Measurements from ENCODE around the gene RBM15. TPM values are rescaled to one million over a fixed set of nuclear protein-coding genes. Genes with fewer than 3 reads are reported as not detected.

RBM15 gene, protein sequence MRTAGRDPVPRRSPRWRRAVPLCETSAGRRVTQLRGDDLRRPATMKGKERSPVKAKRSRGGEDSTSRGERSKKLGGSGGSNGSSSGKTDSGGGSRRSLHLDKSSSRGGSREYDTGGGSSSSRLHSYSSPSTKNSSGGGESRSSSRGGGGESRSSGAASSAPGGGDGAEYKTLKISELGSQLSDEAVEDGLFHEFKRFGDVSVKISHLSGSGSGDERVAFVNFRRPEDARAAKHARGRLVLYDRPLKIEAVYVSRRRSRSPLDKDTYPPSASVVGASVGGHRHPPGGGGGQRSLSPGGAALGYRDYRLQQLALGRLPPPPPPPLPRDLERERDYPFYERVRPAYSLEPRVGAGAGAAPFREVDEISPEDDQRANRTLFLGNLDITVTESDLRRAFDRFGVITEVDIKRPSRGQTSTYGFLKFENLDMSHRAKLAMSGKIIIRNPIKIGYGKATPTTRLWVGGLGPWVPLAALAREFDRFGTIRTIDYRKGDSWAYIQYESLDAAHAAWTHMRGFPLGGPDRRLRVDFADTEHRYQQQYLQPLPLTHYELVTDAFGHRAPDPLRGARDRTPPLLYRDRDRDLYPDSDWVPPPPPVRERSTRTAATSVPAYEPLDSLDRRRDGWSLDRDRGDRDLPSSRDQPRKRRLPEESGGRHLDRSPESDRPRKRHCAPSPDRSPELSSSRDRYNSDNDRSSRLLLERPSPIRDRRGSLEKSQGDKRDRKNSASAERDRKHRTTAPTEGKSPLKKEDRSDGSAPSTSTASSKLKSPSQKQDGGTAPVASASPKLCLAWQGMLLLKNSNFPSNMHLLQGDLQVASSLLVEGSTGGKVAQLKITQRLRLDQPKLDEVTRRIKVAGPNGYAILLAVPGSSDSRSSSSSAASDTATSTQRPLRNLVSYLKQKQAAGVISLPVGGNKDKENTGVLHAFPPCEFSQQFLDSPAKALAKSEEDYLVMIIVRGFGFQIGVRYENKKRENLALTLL
- total RNA-seq, result 26.9 and 36.0 TPM in 2 replicates

GRCh38 chr1:110338886-110339406, at the start of gene RBM15:
RBM15 (plus strand) TSS chr1:110339377; CDS start chr1:110339406, 29 bp downstream.
- peak; percentile 100 for DNase-seq (ENCODE audit: low read depth)

DNA sequence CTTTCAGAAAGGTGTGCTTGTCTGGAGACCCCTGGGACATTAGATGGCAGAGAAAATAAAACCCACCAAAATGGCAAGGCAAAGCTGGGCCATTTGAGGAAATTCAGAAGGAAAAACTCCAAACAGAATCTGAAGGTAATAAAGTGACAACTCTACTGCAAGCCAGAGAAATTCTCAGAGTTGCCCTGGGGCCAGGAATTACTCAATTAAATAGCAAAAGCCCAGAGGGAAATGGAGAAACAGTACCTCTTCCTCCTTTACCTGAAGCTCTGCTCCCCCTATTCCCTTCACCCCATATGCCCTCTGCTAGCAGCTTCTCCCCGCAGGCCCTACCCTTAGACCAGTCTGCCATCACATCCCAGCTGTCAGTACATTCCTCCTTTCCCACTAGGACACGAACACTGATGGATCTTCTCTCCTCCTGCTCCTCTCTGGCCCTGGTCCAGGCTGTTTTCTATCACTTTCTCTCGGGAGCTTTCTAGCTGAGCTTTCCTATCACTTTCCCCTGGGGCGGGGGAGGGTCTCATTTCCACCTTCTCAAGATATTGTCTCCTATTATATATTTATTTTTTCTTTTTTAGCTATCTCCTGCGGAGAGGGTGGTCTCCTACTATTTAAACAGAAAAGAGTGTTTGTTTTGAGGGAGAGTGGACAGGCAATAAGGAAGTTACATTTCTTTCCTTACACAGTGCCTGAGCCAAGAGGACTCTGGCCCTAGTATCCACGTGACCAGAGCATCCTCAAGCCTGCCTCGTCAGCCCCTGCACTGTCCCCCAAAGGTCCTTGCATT, 47.7 kb upstream of the RBM15 start:
- peak; percentile 25 for DNase-seq (ENCODE audit: low read depth)

DNA sequence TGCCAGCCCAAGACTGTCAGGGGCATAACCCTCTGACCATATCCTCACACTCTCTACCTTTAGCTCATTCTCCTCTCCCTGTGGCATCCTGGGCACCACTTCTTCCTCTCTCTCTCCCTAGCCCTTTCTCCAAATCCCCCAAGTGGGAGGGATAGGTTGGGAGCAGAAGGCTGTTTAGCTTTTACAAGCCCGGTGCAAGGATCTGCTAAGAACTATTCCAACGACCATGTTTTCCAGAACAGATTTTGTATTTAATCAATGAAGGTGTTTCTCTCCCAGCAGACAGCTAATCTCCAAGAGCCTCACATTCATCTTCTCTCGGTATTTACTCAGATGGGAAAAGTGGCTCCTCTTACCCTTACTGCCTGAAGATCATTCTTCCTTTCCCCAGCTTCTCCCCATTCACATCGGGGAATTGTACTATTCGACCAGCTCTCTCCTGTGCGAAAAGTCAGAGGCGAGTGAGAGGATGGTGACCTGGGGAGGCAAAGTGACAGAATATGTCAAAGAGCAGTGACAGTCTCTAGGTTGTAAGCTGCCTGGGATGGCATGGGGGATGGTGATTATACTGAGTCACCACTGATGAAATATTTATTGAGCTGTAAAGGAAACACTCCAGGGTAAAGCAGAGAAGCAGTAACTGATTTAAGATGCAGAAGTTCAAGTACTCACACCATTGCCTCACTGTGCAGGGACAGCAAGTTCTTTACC, 47.0 kb upstream of the RBM15 start:
- DNase-seq (ENCODE audit: low read depth), result peak; percentile 79

DNA sequence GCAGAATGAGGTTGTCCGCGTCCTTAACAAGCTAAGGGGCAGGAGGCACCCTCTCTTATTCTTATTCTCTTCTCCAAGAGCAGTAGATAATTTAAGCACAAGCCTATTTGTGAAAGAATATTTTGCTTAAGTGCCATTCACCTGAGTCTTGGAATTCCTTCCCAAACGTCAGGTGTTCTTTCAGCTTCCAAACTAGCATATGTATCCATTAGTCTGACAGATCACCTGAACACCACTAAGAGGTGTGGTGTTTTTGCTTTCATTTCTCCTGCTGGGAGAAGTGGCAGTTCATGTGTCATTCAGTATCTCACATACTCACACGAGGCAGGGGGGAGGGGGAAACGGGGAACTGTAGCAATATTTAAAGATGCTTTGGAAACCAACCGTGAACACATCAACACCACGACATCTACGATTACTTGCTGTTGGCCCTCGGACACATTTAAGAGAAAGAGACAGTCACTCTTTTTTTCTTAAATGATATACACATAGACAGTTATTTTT, 45.5 kb upstream of the RBM15 start:
- no peak for DNase-seq (ENCODE audit: low read depth)

DNA sequence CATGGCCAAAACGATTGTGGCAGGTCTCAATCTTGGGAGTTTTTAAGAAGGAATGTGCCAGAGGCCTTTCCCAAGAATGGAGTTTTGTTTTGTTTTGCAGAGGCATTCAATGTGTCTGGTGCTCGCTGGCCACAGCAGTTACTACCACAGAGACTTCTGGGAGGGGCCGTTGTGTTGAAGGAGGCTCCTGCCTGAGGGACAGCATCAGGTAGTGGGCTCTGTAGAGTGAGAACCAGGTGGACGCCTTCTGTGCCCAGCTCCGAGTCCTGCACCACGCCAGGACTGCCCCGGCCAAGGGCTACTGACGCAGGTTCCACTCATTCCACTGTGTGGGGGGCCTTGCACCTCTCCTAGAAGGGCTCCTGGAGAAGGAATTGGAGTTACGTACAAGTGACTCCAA, 44.9 kb upstream of the RBM15 start:
- no peak for DNase-seq (ENCODE audit: low read depth)

DNA sequence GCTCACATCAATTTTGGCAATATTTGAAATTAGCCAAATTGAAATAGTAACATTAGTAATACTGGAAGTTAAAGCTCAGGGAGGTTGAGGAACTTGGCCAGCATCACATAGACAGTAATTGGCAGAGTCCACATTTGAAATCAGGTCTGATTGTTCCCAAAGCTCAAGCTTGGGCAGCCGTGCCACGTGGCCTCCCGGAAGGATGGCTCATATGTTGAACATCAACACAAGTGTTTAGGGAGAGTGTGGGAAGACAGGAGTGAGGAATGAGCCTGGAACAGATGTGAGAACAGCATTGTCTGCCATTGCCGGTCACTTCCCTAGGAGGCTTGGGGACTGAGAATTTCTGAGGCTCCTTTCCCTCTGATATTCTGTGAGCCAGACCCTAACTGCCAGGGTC, 40.2 kb upstream of the RBM15 start:
- no peak for DNase-seq (ENCODE audit: low read depth)

DNA sequence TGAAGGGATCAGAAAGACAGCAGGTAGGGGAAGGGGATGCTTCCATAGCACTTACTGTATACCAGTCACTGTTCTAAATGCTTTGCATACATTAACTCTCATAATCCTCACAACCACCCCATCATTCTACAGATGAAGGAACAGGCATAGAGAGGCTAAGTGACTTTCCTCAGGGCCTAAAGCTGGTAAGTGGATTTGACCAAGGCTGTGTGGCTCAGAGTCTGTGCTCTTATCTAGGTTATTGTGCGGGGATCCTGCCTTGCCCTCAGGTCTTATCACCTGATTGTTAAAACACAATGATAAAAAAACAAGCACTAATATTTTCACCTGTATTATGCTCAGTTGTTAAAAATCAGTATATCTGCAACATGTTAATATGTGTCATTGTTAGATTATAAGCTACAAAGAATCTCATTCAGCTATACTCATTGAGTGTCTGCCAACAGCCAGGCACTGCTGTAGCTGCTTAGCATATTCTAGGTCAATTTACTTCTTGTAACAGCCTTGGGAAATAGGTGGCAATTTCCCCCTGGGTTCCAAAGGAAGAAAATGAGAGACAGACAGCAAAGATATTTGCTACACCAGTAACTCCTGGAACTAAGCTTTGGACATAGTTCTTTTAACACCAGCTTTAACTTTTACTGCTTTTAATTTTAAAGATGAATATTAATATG, 38.6 kb upstream of the RBM15 start:
- no peak for DNase-seq (ENCODE audit: low read depth)

GRCh38 chr1:110302836-110303235, 36.3 kb upstream of the RBM15 start:
- DNase-seq (ENCODE audit: low read depth), result no peak

GRCh38 chr1:110305900-110306420, 33.2 kb upstream of the RBM15 start:
- no peak for DNase-seq (ENCODE audit: low read depth)

DNA sequence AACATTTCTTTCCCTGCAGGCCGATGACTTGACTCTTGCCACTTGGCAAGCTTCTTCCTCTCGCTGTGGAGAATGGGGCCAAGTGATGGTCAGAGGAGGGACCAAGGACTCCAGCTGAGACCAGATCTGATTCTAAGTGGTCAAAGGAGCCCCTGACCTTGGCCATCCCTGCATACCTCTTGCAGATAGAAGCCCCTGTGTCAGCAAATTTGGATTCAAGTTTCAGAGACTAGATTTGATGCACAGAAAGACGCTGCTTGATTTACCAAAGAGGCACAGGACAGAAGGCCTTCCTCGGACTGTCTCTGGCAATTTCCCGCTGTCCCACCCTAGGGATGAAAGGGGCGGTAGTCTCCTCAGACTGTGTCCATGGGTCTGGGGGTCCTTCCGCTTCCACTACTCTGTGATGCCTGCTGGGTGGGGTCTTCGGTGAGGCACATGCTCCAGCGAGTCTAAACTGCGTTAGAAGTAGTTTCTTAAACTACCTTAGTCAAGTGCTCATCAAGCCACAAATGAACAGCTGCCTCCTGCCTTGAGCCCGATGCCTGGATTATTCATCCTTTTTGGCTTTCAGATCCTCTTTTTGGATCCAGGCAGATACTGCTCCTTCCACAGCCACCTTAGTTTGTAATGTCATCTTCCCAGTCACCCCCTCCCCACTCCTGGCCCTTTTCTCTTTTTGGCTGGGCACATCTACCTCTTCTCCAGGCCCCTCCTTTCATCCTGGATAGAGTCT, 31.8 kb upstream of the RBM15 start:
- no peak for DNase-seq (ENCODE audit: low read depth)

DNA sequence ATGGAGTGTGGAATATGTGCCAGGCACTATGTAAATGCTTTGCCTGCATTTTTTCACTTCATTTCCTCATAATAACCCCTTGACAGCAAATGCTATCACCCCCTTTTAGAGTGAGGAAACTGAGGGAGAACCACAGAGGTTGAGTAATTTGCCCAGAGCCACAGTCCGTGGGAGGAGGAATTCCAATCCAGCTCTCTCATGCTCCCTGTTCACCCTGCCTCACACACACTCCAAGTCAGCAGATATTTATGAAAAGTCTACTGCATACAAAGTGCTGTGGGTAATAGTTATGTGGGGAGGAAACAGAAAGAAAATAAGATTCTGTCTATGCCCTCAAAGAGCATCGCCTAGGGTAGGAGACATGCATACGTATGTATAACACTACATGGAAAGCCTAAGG, 30.9 kb upstream of the RBM15 start:
- DNase-seq (ENCODE audit: low read depth), result peak; percentile 84

DNA sequence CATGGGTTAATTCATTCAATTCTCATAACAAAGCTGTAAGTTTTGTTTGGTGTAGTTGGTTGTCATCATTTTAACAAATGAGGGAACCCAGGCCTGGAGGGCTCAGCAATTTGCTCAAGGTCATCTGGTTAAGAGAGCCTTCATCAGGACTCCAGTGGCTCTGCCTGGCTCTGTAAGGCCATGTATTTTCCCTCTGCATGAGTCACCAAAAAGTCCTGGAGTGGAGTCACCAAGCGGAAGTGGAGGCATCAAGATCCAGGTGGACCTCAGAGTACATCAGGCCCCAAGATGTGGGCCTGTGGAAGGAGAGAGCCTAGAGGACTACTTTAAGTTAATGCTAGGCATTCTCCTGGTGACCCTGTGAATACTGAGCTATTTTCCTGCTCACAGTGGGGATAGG, 30.0 kb upstream of the RBM15 start:
- DNase-seq (ENCODE audit: low read depth), result peak; percentile 68

GRCh38 chr1:110309767-110310166, 29.4 kb upstream of the RBM15 start:
- peak; percentile 80 for DNase-seq (ENCODE audit: low read depth)

DNA sequence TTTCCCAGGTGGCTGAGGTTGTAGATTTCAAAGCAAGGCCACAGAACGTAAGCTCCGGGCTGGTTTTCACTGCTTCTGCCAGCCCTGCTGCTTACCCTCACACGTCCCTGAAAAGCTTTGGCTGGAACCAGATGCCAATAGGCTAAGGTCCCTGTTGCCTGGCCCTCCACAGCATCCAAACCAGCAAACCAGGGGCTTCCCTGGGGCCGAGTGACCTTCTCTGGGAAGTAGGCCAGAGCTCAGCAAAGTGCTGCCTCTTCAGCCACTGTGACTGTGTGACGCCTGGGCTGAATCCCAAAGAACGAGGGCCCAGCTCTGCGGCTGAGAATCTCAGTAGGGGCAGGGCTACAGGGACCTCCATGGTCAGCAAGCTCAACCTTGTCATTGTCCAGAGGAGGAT, 28.9 kb upstream of the RBM15 start:
- no peak for DNase-seq (ENCODE audit: low read depth)

GRCh38 chr1:110312188-110313121, 26.7 kb upstream of the RBM15 start:
- peak; percentile 58 for DNase-seq (ENCODE audit: low read depth)

DNA sequence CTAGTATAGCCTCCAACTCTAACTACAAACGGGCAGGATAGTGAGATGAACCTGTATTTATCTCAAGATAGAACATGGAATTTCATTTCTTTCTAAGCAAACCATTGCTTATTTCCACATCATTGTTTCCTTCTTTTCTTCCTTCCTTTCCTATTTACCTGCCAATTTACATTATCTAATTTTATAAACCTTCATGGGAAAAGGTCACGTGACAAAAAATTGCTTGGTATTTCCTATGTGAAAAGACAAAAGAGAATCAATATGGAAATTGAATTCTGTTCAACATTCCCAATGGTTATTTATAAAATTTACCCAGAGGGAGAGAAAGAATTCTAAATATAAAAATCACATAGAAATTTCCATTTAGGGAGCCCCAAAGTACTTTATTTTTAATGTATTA, 22.4 kb upstream of the RBM15 start:
- DNase-seq (ENCODE audit: low read depth), result no peak

DNA sequence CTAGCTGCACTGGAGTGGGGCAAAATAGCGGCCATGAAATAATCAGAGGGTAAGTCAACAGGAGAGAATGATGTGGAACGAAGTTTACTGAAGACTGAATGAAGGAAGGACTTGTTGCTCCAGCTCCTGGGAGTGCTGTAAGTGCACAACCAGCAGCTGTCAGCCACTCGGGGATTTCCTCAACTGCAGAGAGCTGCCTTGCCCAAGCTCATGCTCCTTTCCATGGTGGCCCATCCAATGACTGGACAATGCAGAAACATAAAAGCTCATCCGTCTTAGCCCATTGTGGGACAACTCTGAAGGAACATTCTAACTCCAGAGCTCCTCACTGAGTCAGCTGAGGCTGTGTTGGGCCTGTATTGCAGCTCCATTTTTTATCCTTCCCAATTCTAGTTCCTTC, 21.1 kb upstream of the RBM15 start:
- no peak for DNase-seq (ENCODE audit: low read depth)

Measured in renal cortical epithelial cell (primary cell).